Endometrium (tissue), 2 donors: ENCODE measurements around the gene HNF4A.
"Not testable (repeated sequence)": the region's sequence is repeated elsewhere in the genome, so short reads cannot be mapped to it uniquely, and the experiment has no call there.

Source experiments
- FAIRE-seq: peaks from 2 replicates; lab custom pipeline; 2012; peaks lifted over from hg19 to GRCh38; lab: Jason Lieb, UNC
- donor health status: control.
- donor health status: control.

HNF4A gene

DNA sequence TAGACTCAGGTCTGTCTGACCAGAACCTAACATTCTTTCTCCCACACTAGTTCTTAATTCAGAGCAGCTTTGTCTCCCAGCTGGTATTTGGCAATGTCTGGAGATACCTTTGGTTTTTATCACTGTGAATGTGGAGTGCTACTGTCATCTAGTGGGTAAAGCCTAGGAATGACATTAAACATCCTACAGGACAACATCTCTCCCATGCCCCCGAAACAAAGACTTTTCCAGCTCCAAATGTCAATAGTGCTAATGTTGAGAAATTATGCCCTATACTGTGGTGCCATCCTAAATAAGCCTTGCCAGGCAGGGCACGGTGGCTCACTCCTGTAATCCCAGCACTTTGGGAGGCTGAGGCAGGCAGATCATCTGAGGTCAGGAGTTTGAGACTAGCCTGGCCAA lies 116.0 kb downstream of the HNF4A start:
- no peak for FAIRE-seq

DNA sequence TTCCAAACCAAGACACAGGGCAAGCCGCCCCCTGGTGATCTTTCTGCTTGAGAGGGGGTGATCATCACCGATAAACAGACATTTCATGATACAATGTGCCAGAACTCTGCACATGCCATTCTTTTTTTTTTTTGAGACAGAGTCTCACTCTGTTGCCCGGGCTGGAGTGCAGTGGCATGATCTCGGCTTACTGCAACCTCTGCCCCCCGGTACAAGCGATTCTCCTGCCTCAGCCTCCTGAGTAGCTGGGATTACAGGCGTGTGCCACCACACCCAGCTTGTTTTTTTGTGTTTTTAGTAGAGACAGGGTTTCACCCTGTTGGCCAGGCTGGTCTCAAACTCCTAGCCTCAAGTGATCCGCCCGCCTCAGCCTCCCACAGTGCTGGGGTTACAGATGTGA lies 116.8 kb downstream of the HNF4A start:
- FAIRE-seq: not testable (repeated sequence)

DNA sequence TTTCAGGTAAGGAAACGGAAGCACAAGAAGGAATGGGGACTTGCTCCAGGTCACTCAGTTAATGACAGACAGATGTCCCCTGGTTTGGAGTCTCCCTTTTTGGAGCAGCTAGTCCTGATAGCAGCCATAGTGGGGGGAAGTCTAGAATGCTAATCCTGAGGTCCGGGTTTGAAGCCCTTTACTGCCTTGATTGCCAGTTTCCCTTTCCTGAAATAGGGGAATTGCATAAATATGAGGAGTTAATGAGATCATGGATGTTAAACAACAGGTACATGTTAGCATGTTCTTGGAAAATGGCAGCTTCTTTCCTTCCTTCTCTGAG lies 119.8 kb downstream of the HNF4A start:
- no peak for FAIRE-seq

DNA sequence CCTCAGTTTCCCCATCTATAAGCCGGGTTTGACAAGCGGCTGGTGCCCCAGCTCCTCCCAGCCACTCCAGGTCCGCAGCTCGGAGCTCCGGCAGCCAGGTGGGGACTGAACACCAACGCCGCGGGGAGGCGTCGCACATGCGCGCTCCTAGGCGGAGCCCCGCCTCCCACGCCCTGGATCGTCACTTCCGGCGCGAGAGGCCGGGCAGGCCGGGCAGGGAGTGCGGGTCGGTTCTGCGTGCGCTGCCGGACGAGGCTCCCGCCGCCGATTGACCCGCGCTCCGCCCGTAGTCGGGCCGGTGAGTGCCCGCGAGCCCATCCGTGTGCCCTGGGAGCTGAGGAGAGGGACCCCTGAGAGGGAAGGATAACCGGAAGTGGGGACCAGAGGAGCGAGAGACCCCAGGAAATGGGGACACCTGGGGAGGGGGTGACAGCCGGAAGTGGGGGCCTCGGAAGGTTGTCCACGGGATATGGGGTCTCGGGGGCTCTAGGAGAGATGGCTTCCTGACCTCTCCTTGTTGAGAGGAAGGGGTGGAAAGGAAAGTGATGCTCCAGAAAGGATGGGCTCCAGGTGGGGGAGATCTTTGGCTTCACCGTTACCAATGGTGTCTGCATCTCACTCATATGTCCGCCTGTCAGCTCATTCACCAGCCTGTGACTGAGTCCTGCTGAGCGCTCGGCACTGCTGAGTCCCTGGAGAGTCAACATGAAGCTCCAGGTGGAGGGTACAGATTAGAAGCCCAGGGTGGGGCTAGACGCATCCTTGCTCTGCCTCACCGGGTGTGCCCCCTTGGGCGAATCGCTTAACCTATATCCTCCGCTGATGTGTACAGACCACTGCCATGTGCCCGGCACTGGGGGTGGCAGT lies 120.4 kb downstream of the HNF4A start, which contains the start of gene TTPAL:
TSS of gene TTPAL (plus strand) at position 181 of the 867 bp plus-strand sequence. CDS start 4,126 bp downstream, outside the sequence.
- no peak for FAIRE-seq

DNA sequence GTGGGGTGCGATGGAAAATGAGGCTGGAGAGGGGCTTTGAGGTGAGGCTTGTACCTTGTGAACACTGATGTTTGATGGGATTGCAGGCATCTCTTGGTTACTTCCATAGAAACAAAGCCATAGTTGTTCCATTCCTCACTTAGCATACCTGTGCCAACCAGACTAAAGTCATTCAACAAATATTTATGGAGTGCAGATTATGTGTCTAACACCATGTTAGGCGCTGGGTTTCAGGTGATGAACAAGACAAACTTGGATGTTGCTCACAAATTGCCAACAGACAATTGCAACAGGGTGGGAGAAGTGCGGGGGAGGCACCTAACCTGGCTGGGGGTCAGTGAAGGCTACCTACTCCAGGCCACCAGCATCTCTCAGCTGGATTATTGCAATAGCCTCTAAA lies 121.7 kb downstream of the HNF4A start:
- no peak for FAIRE-seq

DNA sequence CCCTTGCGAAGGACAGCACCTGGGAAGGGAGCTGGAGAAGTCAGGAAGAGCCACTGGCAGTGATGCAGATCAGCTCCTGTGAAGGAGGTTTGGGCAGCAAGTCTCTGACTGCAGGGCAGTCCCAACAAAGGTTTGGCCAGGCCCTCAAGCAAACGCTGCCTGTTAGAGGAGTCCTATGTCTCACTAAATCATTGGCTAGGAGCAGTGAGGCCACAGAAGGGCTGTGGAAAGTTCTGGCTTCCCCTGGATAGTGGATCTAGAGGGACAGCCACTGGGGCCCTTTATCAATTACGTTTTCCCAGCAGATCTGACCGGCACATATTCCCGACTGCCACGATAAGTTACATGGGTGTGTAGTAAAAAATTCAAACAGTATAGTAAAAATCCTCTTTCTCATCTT lies 122.7 kb downstream of the HNF4A start:
- FAIRE-seq: no peak

DNA sequence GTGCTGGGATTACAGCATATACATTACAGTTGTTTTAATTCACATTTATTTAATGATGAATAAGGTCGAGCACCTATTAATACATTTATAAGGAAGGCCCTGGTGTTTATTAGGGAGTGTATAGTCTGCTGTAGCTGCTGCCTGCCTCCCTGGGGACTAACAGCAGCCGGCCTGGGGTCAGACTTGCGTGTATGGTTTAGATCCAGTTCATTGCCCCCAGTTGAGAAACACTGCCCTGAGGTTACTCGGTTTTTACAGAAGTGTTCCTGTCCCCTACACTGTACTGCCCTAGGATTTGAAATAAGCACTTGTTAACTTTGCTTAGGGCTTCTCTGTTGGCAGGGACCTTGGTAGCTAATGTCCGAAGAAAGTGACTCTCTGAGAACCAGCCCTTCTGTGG lies 124.1 kb downstream of the HNF4A start:
- no peak for FAIRE-seq

DNA sequence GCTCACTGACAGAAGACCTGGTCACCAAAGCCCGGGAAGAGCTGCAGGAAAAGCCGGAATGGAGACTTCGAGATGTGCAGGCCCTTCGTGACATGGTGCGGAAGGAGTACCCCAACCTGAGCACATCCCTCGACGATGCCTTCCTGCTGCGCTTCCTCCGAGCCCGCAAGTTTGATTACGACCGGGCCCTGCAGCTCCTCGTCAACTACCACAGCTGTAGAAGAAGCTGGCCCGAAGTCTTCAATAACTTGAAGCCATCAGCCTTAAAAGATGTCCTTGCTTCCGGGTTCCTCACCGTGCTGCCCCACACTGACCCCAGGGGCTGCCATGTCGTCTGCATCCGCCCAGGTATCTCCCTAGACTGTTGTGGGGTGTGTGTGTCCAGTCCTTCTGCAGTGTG lies 124.6 kb downstream of the HNF4A start:
- no peak for FAIRE-seq

DNA sequence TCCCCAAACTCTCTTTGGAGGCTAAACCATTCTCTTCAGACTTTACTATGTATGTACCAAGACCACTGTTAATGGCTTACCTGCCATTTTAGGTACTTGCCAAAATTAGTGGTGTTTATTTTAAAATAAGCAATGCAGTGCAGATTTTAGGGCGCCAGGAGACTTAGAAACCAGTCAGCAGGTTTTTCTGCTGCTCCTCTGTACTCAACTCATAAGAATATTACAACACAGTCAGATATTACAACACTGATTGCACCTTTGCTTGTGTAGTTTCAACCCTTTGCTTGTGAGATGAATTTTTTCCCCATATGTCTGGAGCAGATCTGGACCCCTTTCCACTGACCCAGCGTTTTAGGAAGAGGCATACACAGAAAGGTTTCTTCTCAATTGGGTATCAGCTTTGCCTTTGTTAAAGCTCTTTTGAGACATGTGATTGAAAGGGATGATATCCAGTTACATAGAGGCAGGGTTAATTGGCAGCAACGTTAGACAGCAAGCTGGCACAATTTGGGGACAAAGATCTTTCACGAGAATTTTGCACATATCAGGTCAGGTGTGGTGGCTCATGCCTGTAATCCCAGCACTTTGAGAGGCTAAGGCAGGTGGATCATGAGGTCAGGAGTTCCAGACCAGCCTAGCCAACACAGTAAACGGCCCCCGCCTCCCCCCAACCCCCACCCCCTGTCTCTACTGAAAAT lies 126.4 kb downstream of the HNF4A start:
- no peak for FAIRE-seq

DNA sequence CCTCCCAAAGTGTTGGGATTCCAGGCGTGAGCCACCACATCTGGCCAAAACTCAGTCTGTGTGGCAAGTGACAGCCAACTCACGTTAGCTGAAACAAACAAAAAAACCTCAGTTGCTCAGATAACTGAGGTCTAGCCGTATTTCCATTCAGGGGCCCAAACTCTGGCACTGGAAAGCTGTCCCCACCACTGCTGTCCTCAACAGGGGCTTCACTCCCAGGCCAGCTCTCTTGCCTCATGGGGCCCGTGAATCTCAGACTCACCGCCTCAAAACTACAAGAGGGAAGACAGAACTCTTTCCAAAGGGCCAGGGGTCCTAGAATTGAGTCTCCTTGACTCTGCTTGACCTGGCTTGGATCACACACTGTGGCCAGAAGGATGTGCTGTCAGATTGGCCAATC lies 127.6 kb downstream of the HNF4A start:
- FAIRE-seq: no peak
